Thyroid gland (tissue), 4 donors: ENCODE results near the gene NELL2. TPM values are rescaled to one million over a fixed set of nuclear protein-coding genes. Genes with fewer than 3 reads are reported as not detected.

Source experiments
- DNase-seq, 2 donors: peaks; one replicate each; pipeline ENCODE4 v3.0.0-alpha.2; 2019
- H3K27ac ChIP-seq, 3 donors: fragments of 200-600 bp; sonication (generic); 1 replicate in 2 of 3; 2 replicates in 1 of 3; pipeline ENCODE4 v1.5.1; 2016 to 2019; ENCODE audit warnings: mild to moderate bottlenecking in 1 of 3, moderate library complexity in 1 of 3
- H3K27me3 ChIP-seq: fragments of 200-600 bp; sonication (generic); one replicate; pipeline ENCODE4 v1.5.1; 2019
- H3K36me3 ChIP-seq, 2 donors: fragments of 200-600 bp; sonication (generic); one replicate each; pipeline ENCODE4 v1.5.1; 2016 to 2019
- H3K4me1 ChIP-seq, 2 donors: fragments of 200-600 bp; sonication (generic); one replicate each; pipeline ENCODE4 v1.5.1; 2017 to 2019
- H3K4me3 ChIP-seq, 3 donors: fragments of 200-600 bp; sonication (generic); replicated peaks in 1 of 3; 1 replicate in 2 of 3; 2 replicates in 1 of 3; pipeline ENCODE4 v1.5.1; 2016; ENCODE audit warnings: mild to moderate bottlenecking in 1 of 3
- H3K9me3 ChIP-seq: fragments of 200-600 bp; sonication (generic); one replicate; pipeline ENCODE4 v1.5.1; 2017
- CTCF ChIP-seq, 6 experiments: fragments of 200-600 bp in 3 of 6; fragments of 450-650 bp in 3 of 6; sonication (generic) in 3 of 6; IDR thresholded peaks; one replicate each; pipeline ENCODE4 v1.5.1; 2016 to 2019; ENCODE audit warnings: antibody characterized with exemption in 6 of 6, mild to moderate bottlenecking in 2 of 6, inconsistent platforms in 1 of 6, moderate library complexity in 1 of 6
- POLR2A ChIP-seq, 2 donors: fragments of 450-650 bp; IDR thresholded peaks; one replicate each; pipeline ENCODE4 v1.6.1; 2017; ENCODE audit warnings: antibody characterized with exemption in 2 of 2, mild to moderate bottlenecking in 2 of 2, moderate library complexity in 1 of 2
- WGBS, 2 donors: methylation state at CpG; one replicate each; pipeline ENCODE4 v1.1.5; 2017; 5-methylcytosine and 5-hydroxymethylcytosine counted together
- intact Hi-C: fragments of 100-400 bp; cut with DNase I; formaldehyde crosslinking; loops from one replicate; pipeline ENCODE4 v1.15.1; 2023
- total RNA-seq, 4 donors: library from RNA; depleted of rRNA; stranded (reverse); fragments of >200 nt; gene quantifications; one replicate each; pipeline ENCODE4 v1.2.3, GENCODE V29; 2016

NELL2 gene
- total RNA-seq, 4 donors from 2014 or later: 22.2 to 32.0 (median 26.5) TPM

- H3K27me3 ChIP-seq: no peaks in the 10 kb centered on the region
- H3K36me3 ChIP-seq: no peaks in the 10 kb centered on the region
- H3K27ac ChIP-seq: no peak overlapping the region
- WGBS, 2 donors: 51 to 72% methylated on average over 9 to 14 of the region's 14 CpGs
- peaks cover 0 to 3% of the 10 kb centered on the region in 2 donors for H3K4me1 ChIP-seq
- no peak for TF ChIP-seq CTCF (IDR thresholded peaks at IDR 0.05)
- no peak for TF ChIP-seq POLR2A (IDR thresholded peaks at IDR 0.05)
- H3K4me3 ChIP-seq: no peak overlapping the region
- peak; percentile 27 to 32 for DNase-seq
- intact Hi-C loops: no loop called here
- H3K9me3 ChIP-seq: no peaks in the 10 kb centered on the region
Measured at GRCh38 chr12:44502681-44503080, 373.4 kb downstream of the NELL2 start.

- Histone ChIP-seq H3K36me3 (no peaks in the 10 kb centered on the region), H3K27me3 (no peaks in the 10 kb centered on the region), H3K9me3 (no peaks in the 10 kb centered on the region), H3K27ac (no peak overlapping the region), H3K4me3 (no peak overlapping the region), H3K4me1 (no peaks in the 10 kb centered on the region)
- intact Hi-C loops: no loop called here
- TF ChIP-seq POLR2A (IDR thresholded peaks at IDR 0.05): no peak
- no peak for TF ChIP-seq CTCF (IDR thresholded peaks at IDR 0.05)
- WGBS, 2 donors: 97 to 98% methylated on average over 7 to 11 of the region's 24 CpGs
- no peak for DNase-seq
Measured at GRCh38 chr12:44500423-44500822, 375.7 kb downstream of the NELL2 start.

- no peak for DNase-seq
- H3K36me3 ChIP-seq: no peaks in the 10 kb centered on the region
- no peak overlapping the region for H3K4me3 ChIP-seq
- intact Hi-C loops: no loop called here
- WGBS, 2 donors: 81 to 85% methylated on average over 1 of the region's 1 CpG
- no peaks in the 10 kb centered on the region for H3K27me3 ChIP-seq
- H3K9me3 ChIP-seq: no peaks in the 10 kb centered on the region
- no peak overlapping the region for H3K27ac ChIP-seq
- H3K4me1 ChIP-seq: no peaks in the 10 kb centered on the region
- TF ChIP-seq POLR2A (IDR thresholded peaks at IDR 0.05) (no peak), CTCF (IDR thresholded peaks at IDR 0.05) (peak in 3 of 6 experiments; percentile 24 to 27 (median 26))
Measured at GRCh38 chr12:44497044-44497443, 379.1 kb downstream of the NELL2 start.

- Histone ChIP-seq H3K36me3 (no peaks in the 10 kb centered on the region), H3K9me3 (no peaks in the 10 kb centered on the region), H3K4me1 (no peaks in the 10 kb centered on the region), H3K4me3 (no peak overlapping the region), H3K27me3 (no peaks in the 10 kb centered on the region), H3K27ac (no peak overlapping the region)
- no peak for DNase-seq
- TF ChIP-seq POLR2A (IDR thresholded peaks at IDR 0.05): no peak
- TF ChIP-seq CTCF (IDR thresholded peaks at IDR 0.05): no peak
- intact Hi-C loops: no loop called here
Measured at GRCh38 chr12:44490181-44490580, 385.9 kb downstream of the NELL2 start.

- H3K9me3 ChIP-seq: no peaks in the 10 kb centered on the region
- WGBS, 2 donors: 89 to 92% methylated on average over 3 of the region's 3 CpGs
- intact Hi-C loops: no loop called here
- H3K27ac ChIP-seq: no peak overlapping the region
- TF ChIP-seq CTCF (IDR thresholded peaks at IDR 0.05) (no peak), POLR2A (IDR thresholded peaks at IDR 0.05) (no peak)
- no peaks in the 10 kb centered on the region for H3K36me3 ChIP-seq
- no peak for DNase-seq
- no peaks in the 10 kb centered on the region for H3K27me3 ChIP-seq
- H3K4me3 ChIP-seq: no peak overlapping the region
- H3K4me1 ChIP-seq: peaks cover 0 to 6% of the 10 kb centered on the region in 2 donors
Measured at GRCh38 chr12:44488180-44488579, 387.9 kb downstream of the NELL2 start.
